Non-pigmented ciliary epithelial cell (primary cell): ENCODE data around the gene CSNK1D.

Experiments used
- DNase-seq: peaks from one replicate; pipeline ENCODE4 v3.0.0-alpha.2; 2010; ENCODE audit warnings: low read depth

Gene CSNK1D

GRCh38 chr17:82227629-82228277 is 45.7 kb downstream of the CSNK1D start:
- DNase-seq, result no peak

DNA sequence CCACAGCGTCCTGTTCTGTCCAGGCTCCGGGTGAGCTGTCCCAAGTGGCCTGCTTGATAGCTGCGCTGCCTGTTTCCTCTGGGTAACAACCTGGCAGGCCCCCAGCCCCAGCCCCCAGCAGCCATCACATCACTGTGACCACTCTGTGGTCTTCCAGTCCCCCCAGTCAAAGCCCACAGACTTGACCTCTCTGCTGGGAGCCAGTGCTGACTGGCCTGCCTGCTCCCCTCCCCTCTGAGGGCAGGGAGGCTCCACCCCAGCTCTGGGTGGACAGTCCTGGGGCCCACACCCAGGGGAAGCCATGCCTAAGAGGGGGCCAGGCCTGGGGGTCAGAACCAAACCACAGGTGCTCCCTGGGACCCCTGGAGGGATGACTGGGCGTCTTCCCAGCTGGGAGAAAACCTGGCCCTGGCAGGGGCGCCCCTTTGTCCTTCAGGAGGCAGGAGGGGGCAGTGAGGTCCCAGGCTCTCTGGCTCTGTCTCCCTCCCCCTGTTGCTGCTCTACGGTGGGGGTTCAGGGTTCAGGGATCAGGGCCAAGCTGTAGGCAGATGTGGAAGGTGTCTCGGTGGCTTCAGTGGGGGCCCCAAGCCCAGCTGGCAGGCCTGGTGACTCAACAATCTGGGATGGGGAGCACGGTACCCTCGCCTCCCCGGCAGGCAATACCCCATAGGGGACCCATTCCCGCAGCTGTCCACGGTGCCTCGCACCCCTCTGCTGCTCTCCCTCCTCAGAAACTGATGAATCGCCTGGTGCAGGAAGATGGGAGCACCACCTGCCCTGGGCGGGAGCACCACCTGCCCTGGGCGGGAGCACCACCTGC is 46.5 kb downstream of the CSNK1D start:
- DNase-seq, result no peak

DNA sequence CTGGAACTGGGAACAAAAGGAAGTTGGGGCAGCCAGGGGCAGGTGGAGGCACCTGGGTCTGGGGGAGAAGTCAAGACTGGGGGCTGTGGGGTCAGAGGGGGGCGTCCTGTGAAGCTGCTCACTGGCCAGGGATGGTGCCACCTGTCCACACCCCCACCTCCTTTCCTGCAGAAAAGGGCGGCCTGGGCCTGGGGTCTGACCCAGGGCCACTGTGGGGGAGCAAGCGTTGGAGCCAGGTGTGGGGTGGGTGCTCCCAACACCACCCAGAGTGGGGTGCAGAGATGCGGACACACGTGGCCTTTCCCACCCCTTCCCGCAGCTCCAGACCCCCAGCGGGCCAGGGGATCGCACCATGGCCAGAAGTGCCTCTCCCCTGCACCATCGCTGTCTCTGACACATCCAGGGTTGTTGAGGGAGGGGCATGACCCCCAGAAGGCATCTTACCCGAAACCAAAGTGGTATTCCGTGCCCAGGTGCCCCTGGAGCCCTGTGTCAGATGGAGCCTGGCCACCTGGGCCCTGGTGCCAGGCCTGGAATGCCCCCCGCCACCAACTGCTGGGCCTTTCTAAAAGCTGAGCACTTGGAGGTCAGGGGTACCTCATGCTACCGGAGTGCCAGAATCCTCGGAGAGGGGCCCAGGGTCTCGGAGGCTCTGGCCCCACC is 47.2 kb downstream of the CSNK1D start:
- DNase-seq, result no peak

DNA sequence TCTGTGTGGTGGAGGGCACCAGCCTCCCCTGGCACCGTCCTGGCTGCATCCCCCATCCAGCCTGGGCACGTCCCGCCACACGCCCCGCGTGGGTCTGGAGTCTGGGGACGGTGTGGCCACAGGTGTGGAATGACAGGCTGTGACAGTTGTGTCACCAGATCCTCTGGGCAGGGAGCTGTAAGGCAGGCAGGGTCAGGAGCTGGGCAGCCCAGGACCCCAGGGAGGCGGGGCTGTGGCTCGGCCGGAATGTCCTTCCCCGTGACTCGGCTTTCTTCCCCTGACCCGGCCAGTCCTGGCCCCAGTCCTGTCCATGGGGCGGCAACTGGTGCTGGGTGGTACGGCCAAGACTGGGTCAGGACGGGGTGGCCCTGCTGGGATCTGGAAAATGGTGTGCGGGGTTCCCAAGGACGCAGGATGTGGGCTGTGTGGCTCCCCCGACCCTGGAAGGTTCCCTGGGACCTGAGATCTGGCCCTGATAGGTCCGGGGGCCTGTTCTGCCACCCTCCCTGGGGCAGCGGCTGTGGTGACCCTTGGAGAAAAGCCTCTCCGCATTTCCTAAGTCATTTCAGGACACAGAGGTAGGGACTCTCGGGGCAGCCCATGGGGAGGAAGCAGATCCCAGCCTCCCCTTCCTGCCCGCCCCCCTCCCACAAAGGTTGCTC is 48.0 kb downstream of the CSNK1D start:
- no peak for DNase-seq

- no peak for DNase-seq
These were observed 48.8 kb downstream of the CSNK1D start for GRCh38 chr17:82224666-82225065.

DNA sequence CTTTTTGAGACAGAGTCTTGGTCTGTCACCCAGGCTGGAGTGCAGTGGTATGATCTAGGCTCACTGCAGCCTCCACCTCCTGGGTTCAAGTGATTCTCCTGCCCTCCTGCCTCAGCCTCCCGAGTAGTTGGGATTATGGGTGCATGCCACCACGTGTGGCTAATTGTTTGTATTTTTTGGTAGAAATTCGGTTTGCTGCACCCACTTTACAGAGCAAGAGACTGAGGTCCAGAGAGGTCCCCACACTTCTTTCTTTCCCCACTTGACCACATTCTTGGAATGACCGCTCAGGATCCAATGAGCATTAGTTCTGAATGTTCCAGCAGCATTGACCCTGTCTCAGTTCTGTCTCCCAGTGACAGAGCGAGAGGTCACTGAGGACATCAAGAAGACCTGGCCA is 50.0 kb downstream of the CSNK1D start:
- DNase-seq, result no peak

DNA sequence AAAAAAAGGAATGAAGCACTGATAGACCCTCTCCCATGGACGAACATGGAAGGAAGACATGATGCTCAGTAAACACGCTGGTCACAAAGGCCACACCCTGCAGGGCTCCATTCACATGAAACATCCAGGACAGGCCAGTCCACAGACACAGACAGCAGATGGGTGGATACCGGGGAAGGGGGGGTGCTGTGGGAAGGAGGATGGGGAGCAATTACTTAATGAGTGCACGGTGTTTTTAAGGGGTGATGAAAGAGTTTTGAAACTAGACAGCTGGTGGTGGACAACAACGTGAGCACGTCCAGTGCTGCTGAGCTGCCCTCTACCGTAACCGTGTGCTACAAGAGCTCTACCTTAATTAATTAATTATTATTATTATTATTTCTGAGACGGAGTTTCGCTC is 50.7 kb downstream of the CSNK1D start:
- DNase-seq, result no peak

- DNase-seq, result no peak
These were observed 52.1 kb downstream of the CSNK1D start for GRCh38 chr17:82221341-82221902.

GRCh38 chr17:82219753-82220709 is 53.5 kb downstream of the CSNK1D start:
- DNase-seq, result no peak

GRCh38 chr17:82219083-82219482 is 54.4 kb downstream of the CSNK1D start:
- no peak for DNase-seq

GRCh38 chr17:82218349-82219075 is 55.0 kb downstream of the CSNK1D start:
- DNase-seq, result no peak

GRCh38 chr17:82217530-82218204 is 55.8 kb downstream of the CSNK1D start:
- peak; percentile 66 for DNase-seq

- no peak for DNase-seq
These were observed 56.4 kb downstream of the CSNK1D start for GRCh38 chr17:82217120-82217529.

DNA sequence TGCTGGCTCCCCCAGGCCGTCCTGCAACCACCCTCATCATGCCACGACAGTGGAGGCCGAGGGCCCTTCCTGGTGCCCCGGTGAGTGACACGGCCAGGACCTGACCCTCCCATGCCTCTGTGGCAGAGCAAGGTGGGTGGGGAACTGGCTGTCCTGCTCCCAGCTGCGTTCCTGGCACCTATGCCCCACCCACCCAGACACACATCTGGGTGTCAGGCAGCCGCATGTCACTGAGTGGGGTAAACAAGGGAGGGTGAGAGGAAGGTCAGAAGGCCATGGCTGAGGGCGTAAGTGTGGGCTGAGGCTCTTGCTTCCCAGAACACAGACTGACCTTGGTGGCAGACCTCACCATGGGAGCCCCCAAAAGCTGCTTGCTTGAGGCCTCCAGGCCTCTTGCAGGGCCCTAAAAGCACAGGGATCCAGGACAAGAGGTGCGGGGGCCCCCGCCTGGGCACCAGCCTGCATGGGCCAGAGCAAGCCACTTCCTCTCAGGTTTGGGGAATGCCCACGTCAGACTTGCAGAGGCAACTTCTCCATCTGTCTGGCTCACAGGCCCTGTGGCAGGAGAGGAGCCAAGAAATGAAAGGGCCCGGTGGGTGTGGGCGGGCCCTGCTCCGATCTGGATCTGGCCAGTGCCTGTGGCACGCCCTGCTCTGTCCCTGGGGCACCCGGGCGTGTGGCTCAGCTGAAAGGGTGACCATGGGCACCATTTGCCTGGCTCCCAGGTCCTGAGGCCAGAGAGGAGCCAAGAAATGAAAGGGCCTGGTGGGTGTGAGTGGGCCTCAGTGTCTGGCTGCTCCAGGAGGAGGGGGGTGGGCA is 57.0 kb downstream of the CSNK1D start:
- no peak for DNase-seq

DNA sequence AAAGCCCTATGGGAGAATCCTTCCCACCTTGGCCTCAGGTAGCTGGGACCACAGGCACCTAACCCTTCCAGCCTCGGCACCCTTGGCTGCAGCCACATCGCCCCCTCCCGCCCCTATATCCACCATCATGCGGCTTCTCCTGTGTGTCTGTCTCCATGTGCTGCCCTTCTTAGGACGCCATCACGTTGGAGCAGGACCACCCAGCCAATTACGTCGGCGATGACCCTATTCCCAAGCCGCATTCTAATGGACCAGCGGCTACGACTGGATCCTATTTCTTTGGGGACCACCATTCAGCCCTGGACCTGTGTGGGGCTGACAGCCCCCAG is 57.6 kb downstream of the CSNK1D start:
- DNase-seq, result no peak

DNA sequence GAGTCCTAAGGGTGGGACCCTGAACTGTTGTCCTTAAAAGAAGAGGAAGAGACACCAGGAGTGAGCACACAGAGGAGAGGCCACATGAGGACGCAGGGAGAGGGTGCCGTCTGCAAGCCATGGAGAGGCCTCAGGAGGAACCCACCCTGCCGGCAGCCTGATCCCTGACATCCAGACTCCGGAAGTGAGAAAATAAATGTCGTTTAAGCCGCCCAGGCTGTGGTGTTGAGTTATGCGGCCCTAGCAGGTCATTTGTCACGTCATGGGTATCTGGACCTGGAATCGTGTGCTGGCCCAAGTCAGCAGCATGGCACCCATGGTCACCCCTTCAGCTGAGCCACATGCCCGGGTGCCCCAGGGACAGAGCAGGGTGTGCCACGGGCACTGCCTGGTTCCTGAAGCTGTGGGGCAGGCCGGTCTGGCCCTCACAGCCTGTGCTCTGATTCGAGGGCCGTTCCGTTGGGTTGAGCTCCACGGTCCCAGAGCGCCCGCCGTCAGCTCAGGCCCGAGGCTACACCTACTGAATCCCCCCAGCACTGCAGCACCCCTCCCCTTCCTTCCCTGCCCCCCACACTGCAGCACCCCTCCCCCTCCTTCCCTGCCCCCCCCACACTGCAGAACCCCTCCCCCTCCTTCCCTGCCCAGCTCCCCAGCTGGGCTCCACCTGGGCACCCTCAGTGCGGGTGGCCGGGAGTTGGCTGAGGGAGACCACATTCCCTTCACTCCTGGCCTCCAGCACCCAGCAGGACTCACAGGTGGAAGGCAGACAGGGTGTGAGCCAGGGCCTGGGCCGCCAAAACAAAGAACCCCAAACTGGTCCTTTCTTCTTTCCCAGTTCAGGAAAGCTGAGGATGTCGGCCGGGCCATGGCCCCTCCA is 58.2 kb downstream of the CSNK1D start:
- no peak for DNase-seq

DNA sequence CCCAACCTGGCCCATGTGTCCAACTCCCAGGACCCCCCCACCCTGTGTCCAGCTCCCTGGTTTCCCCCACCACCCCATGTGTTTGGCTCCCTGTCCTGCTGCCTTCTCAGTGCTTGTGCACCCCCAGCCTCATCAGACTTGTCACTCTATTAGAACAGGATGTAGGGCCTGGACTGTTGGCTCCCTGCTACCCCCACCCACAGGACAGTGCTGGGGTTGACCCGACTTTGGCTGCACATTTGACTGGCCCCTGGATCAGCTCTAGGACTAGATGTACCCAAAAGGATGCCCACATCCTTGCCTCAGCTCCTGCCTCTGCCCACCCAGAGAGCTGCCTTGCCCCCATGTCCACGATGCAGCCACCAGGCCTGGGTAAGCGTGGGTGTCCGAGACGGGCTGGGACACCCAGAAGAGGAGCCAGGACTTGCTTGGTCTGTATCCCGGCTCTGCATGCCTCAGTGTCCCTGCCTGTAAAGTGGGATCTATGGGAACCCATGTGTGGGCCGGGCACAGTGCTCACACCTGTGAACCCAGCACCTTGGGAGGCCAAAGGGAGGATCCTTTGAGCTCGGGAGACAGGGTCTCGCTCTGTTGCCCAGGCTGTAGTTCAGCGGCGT is 59.4 kb downstream of the CSNK1D start:
- DNase-seq, result no peak
